Ovary (tissue), 9 donors: ENCODE results near the gene EVI5. TPM values are rescaled to one million over a fixed set of nuclear protein-coding genes. Genes with fewer than 3 reads are reported as not detected.

Source experiments
- DNase-seq, 5 donors: peaks; one replicate each; pipeline ENCODE4 v3.0.0-alpha.2; 2019 to 2020
- H3K27ac ChIP-seq, 2 donors: fragments of 200-600 bp; one replicate each; pipeline versions ENCODE4 v1.5.1 to v1.8.0; 2019 to 2022
- H3K27me3 ChIP-seq: fragments of 200-600 bp; one replicate; pipeline ENCODE4 v1.8.0; 2022
- H3K36me3 ChIP-seq: fragments of 200-600 bp; sonication (generic); one replicate; pipeline ENCODE4 v1.5.1; 2019
- H3K4me1 ChIP-seq: one replicate; pipeline ENCODE4 v1.8.1; 2013; ENCODE audit warnings: mild to moderate bottlenecking, moderate library complexity; ENCODE audit not compliant: insufficient read depth
- H3K4me3 ChIP-seq: fragments of 200-600 bp; sonication (generic); one replicate; pipeline ENCODE4 v1.5.1; 2017
- H3K9me3 ChIP-seq, 2 donors: fragments of 200-600 bp in 1 of 2; sonication (generic) in 1 of 2; one replicate each; pipeline versions ENCODE4 v1.5.1 to v1.8.1; 2013 to 2019; ENCODE audit warnings: mild to moderate bottlenecking in 1 of 2, moderate library complexity in 1 of 2
- CTCF ChIP-seq, 3 donors: fragments of 450-650 bp in 2 of 3; fragments of 200-600 bp in 1 of 3; IDR thresholded peaks; one replicate each; pipeline versions ENCODE4 v1.5.1 to v1.8.0; 2016 to 2022; ENCODE audit warnings: antibody characterized with exemption in 3 of 3, mild to moderate bottlenecking in 1 of 3
- EP300 ChIP-seq: sonication (generic); formaldehyde crosslinking; IDR thresholded peaks from one replicate; pipeline ENCODE4 v1.6.1; 2017; ENCODE audit warnings: antibody characterized with exemption
- POLR2A ChIP-seq: fragments of 450-650 bp; IDR thresholded peaks from one replicate; pipeline ENCODE4 v1.6.1; 2017; ENCODE audit warnings: antibody characterized with exemption, mild to moderate bottlenecking, moderate library complexity
- WGBS, 3 donors: extraction: QIAGEN DNeasy Blood & Tissue Kit in 1 of 3; methylation state at CpG; one replicate each; pipeline versions ENCODE4 v1.1.5 to v1.1.7; 2013 to 2017; 5-methylcytosine and 5-hydroxymethylcytosine counted together
- intact Hi-C, 4 donors: fragments of 100-400 bp; cut with DNase I; formaldehyde crosslinking; loops; one replicate each; pipeline versions ENCODE4 v1.11.0 to v1.15.1; 2022 to 2023
- polyA plus RNA-seq, 2 donors: library from polyadenylated mRNA; stranded (reverse); fragments of 200-250 nt in 1 of 2; fragments of 350-450 nt in 1 of 2; fragmentation: Illumina TruSeq in 1 of 2; extraction: RNeasy Lipid Tissue Mini Kit (QIAGEN cat#74804) in 1 of 2; gene quantifications; one replicate each; pipeline ENCODE4 v1.2.3, GENCODE V29; 2013 to 2014
- total RNA-seq, 7 donors: library from RNA; depleted of rRNA in 2 of 7; stranded (reverse); fragments of >200 nt in 2 of 7; fragmentation: NEBNext Ultra II Directional in 3 of 7; extraction: Animal tissue kit (Norgen Biotek cat#: 25700) in 3 of 7; gene quantifications; one replicate each; pipeline versions ENCODE4 v1.1.0 to v1.2.4, GENCODE V29; 2016 to 2023
- donor health status: DM: no; HTN: no; CAD: no; lungs with moderate emphysema.
- donor health status: DM: no; HTN: no; CAD: no.
- donor health status: Bipolar disorder and iron deficiency.
- donor health status: DM: yes; HTN: yes; CAD: no.
- donor health status: DM: no; HTN: no; CAD: no.
- donor health status: DM: yes; HTN: yes; CAD: no.

EVI5 gene
- total and polyA plus RNA-seq, 9 donors, result 4.4 to 36.7 (median 23.7) TPM

- Histone ChIP-seq H3K27me3 (no peaks in the 10 kb centered on the region), H3K4me3 (no peak overlapping the region), H3K9me3 (no peaks in the 10 kb centered on the region), H3K36me3 (no peaks in the 10 kb centered on the region), H3K27ac (no peak overlapping the region), H3K4me1 (peaks cover 2% of the 10 kb centered on the region)
- intact Hi-C loops, result no loop called here
- no peak for DNase-seq
- WGBS, 3 donors, result 96 to 97% (median 96%) methylated on average over 2 of the region's 2 CpGs
- TF ChIP-seq EP300 (no peak), CTCF (IDR thresholded peaks at IDR 0.05) (no peak), POLR2A (no peak)
These were observed 77.6 kb downstream of the EVI5 start for GRCh38 chr1:92707292-92707691.

- Histone ChIP-seq H3K27ac (no peak overlapping the region), H3K4me1 (no peaks in the 10 kb centered on the region), H3K4me3 (no peak overlapping the region), H3K9me3 (no peaks in the 10 kb centered on the region), H3K27me3 (no peaks in the 10 kb centered on the region), H3K36me3 (no peaks in the 10 kb centered on the region)
- no peak for DNase-seq
- intact Hi-C loops, result no loop called here
- 40 to 55% (median 41%) methylated on average over 1 of the region's 1 CpG for WGBS, 3 donors
- TF ChIP-seq EP300 (no peak), POLR2A (no peak), CTCF (IDR thresholded peaks at IDR 0.05) (no peak)
These were observed 79.5 kb downstream of the EVI5 start for GRCh38 chr1:92705446-92705845.

- no peaks in the 10 kb centered on the region for H3K27me3 ChIP-seq
- no peaks in the 10 kb centered on the region for H3K9me3 ChIP-seq
- H3K4me3 ChIP-seq, result no peak overlapping the region
- no peaks in the 10 kb centered on the region for H3K4me1 ChIP-seq
- no peak overlapping the region for H3K27ac ChIP-seq
- WGBS, 3 donors, result 66 to 69% (median 68%) methylated on average over 1 of the region's 1 CpG
- intact Hi-C loops, result no loop called here
- DNase-seq, result no peak
- H3K36me3 ChIP-seq, result no peaks in the 10 kb centered on the region
- TF ChIP-seq CTCF (IDR thresholded peaks at IDR 0.05) (no peak), EP300 (no peak), POLR2A (no peak)
These were observed 83.8 kb downstream of the EVI5 start for GRCh38 chr1:92701147-92701546.

- no peaks in the 10 kb centered on the region for H3K4me1 ChIP-seq
- intact Hi-C loops, result no loop called here
- H3K36me3 ChIP-seq, result no peaks in the 10 kb centered on the region
- no peak overlapping the region for H3K27ac ChIP-seq
- no peak for DNase-seq
- no peaks in the 10 kb centered on the region for H3K9me3 ChIP-seq
- TF ChIP-seq CTCF (IDR thresholded peaks at IDR 0.05) (no peak), POLR2A (no peak), EP300 (no peak)
- WGBS, 3 donors, result 59 to 63% (median 60%) methylated on average over 3 of the region's 3 CpGs
- no peaks in the 10 kb centered on the region for H3K27me3 ChIP-seq
- H3K4me3 ChIP-seq, result no peak overlapping the region
These were observed 86.0 kb downstream of the EVI5 start for GRCh38 chr1:92698932-92699331.

- H3K36me3 ChIP-seq, result no peaks in the 10 kb centered on the region
- no peaks in the 10 kb centered on the region for H3K9me3 ChIP-seq
- no peak for DNase-seq
- no peak overlapping the region for H3K4me3 ChIP-seq
- H3K27me3 ChIP-seq, result no peaks in the 10 kb centered on the region
- TF ChIP-seq EP300, result no peak
- no peak for TF ChIP-seq CTCF (IDR thresholded peaks at IDR 0.05)
- no peak for TF ChIP-seq POLR2A
- intact Hi-C loops, result no loop called here
- no peak overlapping the region for H3K27ac ChIP-seq
- no peaks in the 10 kb centered on the region for H3K4me1 ChIP-seq
These were observed 89.8 kb downstream of the EVI5 start for GRCh38 chr1:92695104-92695503.
